MM.1S (cell line): Measurements from ENCODE around the gene SLC47A2.

ENCODE experiments used
- EZH2 ChIP-seq: fragments of 300-600 bp; sonication (generic); optimal IDR thresholded peaks from 2 replicates; pipeline ENCODE3; 2017; ENCODE audit warnings: low read depth, mild to moderate bottlenecking, antibody characterized with exemption, low read length, mixed read lengths
- TF ChIP-seq, protein P1 (sequence below): fragments of 300-600 bp; sonication (generic); IDR thresholded peaks from 2 replicates; pipeline ENCODE4 v1.5.1; 2016; ENCODE audit warnings: antibody characterized with exemption, low read length, mixed read lengths

DNA sequence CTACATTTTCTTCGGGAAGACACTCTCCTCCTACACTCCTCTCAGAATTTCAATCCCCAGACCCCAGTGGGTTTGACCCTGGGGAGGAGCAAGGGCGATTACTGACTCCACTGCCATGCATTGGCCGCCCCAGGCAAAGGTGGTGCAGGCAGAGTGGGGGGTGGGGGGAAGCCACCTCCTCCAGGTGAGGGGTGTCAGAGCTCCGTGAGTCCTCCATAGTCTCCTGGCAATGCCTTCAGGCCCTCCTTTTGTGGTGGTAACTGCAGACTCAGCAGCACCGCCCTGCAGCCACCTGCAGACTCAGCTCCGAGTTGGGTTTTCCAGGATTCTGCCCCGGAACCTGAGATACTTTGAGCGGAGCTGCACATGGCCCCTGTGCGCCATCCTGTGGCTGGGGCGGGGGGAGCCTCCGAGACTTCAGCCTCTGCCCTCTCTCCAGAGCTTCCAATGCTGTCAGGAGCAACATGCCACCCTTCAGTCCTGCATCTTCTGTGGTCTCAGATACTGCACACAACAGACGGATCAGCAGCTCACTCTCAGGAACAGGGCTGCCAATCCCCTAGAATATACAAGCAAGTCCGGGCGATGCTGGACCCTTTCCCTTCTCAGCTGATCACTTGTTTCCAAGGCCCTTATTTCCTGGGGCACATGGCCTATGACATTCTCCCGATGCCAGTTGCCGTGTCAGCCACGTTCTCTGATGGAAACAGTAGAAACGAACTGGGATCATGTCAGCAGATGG lies 2.4 kb upstream of the SLC47A2 start:
- TF ChIP-seq, protein P1, sequence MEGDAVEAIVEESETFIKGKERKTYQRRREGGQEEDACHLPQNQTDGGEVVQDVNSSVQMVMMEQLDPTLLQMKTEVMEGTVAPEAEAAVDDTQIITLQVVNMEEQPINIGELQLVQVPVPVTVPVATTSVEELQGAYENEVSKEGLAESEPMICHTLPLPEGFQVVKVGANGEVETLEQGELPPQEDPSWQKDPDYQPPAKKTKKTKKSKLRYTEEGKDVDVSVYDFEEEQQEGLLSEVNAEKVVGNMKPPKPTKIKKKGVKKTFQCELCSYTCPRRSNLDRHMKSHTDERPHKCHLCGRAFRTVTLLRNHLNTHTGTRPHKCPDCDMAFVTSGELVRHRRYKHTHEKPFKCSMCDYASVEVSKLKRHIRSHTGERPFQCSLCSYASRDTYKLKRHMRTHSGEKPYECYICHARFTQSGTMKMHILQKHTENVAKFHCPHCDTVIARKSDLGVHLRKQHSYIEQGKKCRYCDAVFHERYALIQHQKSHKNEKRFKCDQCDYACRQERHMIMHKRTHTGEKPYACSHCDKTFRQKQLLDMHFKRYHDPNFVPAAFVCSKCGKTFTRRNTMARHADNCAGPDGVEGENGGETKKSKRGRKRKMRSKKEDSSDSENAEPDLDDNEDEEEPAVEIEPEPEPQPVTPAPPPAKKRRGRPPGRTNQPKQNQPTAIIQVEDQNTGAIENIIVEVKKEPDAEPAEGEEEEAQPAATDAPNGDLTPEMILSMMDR, result peak; percentile 53
- TF ChIP-seq EZH2, result no peak
